ENCODE data around the gene COCH.

COCH gene

GRCh38 chr14:30938617-30939016, 64.3 kb downstream of the COCH start:
- TF ChIP-seq POLR2A (IDR thresholded peaks at IDR 0.05; ENCODE audit: extremely low read depth, insufficient read length), result no peak
- TF ChIP-seq CTCF (IDR thresholded peaks at IDR 0.05; ENCODE audit: low read depth, low read length), result no peak
- TF ChIP-seq MAX (IDR thresholded peaks at IDR 0.05; ENCODE audit: low read depth, low read length), result no peak
- TF ChIP-seq MYC (IDR thresholded peaks at IDR 0.05; ENCODE audit: low read depth, low read length), result no peak
- H3K4me3 ChIP-seq (ENCODE audit: low read depth, low read length), result no peak overlapping the region
- no peak for DNase-seq (ENCODE audit: low read depth)

Measured in NB4 (cell line).